GM19238 (cell line): ENCODE results near the gene RBBP7.

ENCODE experiments used
- DNase-seq: peaks from one replicate; pipeline ENCODE4 v3.0.0; 2011; ENCODE audit warnings: low spot score; ENCODE audit not compliant: insufficient read length

The RBBP7 gene

GRCh38 chrX:16870095-16870861 is at the start of gene RBBP7:
RBBP7 (minus strand) TSS chrX:16870362; CDS start chrX:16870053, 309 bp downstream.
- DNase-seq: peak; percentile 89

- DNase-seq: no peak
Measured at GRCh38 chrX:16918979-16919378, 48.8 kb upstream of the RBBP7 start.

DNA sequence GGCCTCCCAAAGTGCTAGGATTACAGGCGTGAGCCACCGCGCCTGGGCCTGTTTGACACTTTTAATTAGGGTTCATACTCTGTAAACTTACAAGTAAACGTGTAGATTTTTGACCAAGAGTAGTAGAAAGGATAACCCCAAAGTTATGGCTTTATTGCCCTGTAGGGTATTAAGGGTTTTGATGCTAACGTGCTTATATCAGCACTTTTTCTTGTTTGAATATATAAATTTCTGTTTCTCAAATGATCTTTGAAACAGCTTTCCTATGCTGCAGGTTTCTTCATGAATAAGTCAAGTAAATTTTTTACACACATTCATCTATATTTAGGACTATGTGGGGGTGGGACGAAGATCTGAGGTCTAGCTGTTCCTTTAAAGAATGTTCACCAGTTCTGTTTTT is 47.0 kb upstream of the RBBP7 start:
- DNase-seq: no peak

- DNase-seq: no peak
Measured at GRCh38 chrX:16916561-16916960, 46.4 kb upstream of the RBBP7 start.

DNA sequence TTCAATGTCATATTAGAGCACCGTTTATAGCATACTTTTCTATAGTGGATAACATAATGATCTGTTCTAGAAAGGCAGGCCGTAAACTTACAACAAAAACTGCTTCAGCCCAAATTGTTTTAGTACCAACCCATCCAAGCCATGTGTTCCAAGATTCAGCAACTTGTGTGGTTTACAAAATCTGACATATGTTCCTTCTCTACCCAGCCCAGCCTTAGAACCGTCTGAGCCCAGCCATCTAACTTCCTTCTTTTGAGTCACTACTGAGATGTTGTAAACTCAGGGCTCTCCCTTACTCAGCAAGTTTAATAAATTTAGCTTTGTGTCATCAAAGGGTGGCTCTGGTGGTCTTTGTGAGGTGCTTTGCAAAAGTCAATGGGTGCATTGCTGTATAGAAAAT is 43.9 kb upstream of the RBBP7 start:
- DNase-seq: no peak

DNA sequence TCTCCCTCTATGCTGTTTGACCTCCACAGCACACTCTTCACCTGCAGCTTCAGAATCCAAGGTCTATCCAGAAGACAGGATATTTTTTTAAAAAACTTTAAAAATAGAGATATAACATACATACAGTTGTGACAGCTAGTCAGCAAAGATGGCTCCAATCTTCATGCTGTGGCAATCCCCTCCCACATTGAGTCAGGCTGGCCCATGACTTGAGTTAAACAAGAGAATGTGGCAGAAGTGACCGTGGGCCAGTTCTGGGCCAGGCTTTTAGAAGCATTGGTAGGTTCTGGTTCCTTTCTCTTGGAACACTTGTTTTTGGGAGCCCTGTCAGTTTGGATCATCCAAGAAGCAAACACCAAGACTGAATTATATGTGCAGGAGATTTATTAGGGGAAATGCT is 40.2 kb upstream of the RBBP7 start:
- DNase-seq: no peak

DNA sequence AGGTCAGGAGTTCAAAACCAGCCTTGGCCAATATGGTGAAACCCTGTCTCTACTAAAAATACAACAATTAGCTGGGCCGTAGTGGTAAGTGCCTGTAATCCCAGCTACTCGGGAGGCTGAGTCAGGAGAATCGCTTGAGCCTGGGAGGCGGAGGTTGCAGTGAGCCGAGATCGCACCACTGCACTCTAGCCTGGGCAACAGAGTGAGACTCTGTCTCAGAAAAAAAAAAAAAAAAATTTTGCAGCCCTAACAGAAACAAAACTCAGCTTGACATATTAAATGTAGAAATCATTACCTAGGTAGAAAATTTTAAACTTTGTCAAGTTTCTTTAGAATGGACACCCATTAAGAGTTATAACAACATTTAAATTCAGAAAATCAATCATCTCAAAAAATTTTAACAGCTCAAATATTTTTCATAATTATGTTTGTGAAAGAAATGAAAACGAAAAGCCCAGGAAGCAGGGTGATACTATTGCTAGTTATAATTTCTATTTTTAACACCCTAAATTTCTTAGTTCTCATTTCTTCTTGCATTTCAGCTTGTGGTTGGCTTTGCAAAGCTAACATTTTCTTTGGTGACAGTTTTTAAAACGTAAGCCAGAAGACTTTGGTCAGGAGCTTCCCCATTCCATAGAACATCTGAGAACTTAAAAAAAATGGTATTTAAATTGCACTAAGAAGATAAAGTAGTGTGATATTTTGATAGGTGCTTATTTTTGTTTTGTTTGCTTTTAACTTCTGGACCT is 33.3 kb upstream of the RBBP7 start:
- no peak for DNase-seq

- no peak for DNase-seq
Measured at GRCh38 chrX:16897445-16897844, 27.3 kb upstream of the RBBP7 start.

DNA sequence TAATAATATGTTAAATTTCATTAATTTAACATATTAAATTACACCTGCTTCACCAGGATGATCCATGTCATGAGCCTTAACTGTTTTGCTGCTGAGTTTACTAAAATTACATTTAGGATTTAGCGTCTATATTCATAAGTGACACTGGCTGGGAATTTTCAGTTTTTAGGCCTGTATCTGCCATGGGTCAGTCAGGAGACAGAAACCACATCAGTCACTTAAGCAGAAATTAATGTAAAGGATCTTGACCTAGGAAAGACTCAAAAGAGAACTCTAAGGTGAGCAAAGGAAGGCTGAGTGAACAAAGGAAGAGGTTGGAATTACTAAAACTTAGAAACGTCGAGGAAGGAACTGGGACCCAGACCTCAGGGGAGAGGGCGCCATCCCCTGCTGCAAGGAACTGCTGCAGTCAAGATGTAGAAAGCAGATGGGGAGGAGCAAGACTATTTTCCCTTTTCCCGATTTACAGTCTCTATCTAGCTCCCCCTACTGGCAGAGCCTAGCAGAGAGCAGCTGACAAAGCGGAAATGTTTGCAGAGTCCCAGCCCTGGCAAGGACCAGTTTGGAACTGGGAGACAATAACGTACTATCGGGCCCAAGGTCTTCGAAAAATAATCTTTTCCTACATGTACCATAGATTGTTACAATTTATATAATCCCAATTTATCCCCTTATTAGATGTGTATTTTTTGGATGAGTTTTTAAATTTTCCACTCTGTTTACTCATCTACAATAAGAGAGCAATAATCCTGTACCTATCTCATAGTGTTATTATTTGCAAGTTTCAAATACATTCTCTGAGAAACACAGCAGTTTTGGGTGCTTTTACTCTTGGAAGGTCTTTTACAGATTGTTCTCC is 22.6 kb upstream of the RBBP7 start:
- DNase-seq: peak; percentile 27

GRCh38 chrX:16885628-16886027 is 15.5 kb upstream of the RBBP7 start:
- no peak for DNase-seq

DNA sequence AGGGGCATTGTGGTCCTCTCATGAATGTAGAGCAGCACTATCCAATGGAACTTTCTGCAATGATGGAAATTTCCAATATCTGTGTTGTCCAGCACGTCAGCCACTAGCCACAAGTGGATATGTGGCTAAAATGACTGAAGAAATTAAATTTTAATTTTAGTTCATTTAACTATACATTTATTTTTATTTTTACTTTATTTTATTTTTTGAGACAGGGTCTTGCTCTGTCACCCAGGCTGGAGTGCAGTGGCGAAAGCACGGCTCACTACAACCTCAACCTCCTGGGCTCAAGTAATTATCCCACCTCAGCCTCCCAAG is 13.3 kb upstream of the RBBP7 start:
- no peak for DNase-seq

DNA sequence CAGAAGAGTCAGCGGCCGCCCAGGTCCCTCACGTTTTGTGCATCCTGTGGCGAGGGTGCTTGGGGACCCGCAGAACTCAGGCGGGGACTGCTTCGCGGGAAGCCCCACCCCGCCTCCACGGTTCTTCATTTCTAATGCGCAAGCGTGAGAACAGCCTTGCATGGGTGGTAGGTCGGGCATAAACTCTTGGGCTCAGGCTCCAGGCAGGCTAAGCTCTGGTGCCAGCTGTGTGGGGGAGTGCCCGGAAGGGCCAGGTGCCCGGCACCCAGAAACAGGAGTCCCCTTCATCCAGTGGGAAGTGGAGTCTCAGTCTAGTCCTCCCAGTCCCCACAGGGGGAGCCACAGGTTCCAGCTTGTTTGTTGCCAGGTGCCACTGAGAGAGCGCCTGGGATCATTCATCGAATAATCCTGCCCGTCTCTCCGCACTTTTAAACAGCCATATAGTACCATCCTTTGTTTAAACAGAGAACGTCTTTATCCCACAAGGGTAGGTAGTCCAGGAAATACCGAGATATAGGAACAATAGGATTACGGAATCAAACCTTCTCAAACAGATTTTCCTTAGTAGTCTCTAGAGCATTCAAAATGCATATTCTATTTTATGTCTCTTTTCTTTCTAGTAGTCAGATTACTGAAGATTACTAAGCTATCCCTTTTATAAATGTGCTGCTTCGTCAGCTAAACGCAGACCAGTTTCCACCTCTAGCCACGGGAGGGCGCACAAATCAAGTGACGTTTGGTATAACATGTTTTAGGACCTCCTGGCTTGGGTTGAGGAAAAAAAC is 12.7 kb upstream of the RBBP7 start:
- DNase-seq: no peak

DNA sequence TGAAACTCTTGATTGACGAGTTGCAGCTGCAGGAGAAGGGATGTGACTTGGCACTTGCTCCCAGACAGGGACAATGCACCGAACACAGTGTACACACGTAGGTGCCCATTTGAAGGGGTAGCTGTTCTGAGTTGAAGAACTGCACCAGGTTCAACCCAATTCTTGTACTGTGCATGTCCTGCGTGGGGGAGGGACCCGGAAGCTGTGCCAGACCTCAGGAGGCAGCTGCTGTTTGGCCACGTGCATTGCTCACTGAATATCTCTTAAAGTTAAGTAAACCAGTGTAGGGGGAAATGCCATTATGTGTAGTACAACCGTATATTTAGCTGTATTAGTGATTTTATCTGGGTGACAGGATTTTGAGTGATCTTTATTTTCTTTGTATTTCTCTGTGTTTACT is 12.0 kb upstream of the RBBP7 start:
- DNase-seq: no peak

DNA sequence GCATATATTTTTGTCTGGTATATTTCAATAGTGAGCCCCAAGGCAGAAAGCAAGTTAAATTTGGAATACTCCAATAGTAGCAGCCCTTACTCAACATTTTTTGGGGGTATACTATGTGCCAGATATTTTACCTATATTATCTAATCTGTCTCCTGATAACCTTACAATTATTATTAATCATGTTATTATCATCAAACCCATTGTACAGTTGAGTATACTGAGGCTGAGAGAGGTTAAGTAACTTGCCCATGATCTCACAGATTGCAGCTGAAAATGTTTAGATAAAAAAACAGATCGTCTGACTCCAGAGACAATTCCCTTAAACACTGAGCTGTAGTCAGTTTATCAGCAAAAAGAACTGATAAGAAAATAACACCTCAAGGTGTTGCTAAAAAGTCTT is 6.5 kb upstream of the RBBP7 start:
- no peak for DNase-seq

GRCh38 chrX:16874458-16875095 is 4.4 kb upstream of the RBBP7 start:
- DNase-seq: no peak

GRCh38 chrX:16873106-16873505 is 2.9 kb upstream of the RBBP7 start:
- no peak for DNase-seq

DNA sequence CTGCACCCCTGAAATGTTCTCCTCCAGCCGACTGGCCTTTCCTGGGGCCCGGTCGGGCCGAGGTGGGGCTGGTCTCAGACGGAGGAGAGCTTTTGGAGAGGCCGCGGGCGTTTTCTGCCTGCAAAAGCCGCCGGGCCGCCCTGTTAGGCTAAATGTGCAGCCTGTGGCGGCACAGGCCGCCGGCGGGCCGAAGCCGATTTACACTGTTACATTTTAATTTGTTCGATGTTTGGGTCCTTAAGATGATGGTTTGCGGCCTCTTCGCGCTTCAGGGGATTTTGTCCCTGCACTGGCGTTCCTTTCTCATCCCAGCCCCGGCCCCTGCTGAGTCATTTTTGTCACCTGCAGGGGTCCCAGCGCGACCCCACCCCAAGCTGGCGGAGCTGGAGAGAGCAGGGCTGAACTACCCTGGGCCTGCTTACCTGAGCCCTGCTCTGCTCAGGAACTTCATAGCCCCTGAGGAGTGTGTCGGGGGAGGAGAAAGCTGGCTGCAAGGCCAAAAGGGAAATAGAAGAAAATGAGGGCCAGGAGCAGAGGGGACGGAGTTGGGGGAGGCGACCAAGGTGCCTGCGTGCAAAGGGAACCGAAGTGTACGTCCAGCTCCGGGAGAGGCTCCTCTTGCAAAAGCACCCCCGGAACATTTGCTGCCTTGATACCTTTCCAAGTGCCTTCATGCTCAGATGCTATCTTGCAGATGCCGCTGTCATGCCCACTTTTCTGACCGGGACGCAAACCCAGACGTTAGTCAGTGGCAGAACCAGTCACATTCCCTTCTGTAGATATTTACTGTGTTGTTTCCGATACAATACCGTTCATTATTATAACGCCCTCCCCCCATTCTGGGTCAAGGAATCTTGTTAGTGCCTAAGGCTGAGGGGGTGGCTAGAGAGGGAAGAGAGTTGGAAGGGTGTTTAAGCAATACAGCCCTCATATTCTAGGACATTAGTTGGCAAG is 977 bp upstream of the RBBP7 start:
- no peak for DNase-seq

GRCh38 chrX:16869393-16870094 is 618 bp downstream of the RBBP7 start:
- peak; percentile 44 for DNase-seq

DNA sequence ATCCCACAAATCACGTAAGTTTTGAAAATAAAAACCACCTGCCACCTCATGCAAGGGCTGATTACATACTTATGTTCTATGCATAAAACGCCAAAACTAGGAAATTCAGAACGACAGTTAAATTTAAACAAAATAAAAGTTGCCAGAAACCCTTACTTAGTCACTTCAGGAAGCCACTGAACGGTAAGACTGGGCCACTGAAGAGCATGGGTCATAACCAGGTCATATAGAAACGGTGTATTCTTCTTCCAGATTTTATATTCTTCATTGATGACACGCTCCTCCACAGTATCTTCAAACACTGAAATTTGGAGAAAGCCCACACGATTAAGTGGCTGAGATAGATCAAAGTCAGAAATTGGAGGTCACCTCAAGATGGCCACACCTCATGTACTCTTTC is 1.2 kb downstream of the RBBP7 start:
- no peak for DNase-seq
